ENCODE data around the gene BDKRB1. TPM values are rescaled to one million over a fixed set of nuclear protein-coding genes. Genes with fewer than 3 reads are reported as not detected.

BDKRB1 gene
- total and polyA plus RNA-seq, 2 donors (not counting 3 experiments of a cell fraction or from before 2014, with no cell fraction given) = not detected

DNA sequence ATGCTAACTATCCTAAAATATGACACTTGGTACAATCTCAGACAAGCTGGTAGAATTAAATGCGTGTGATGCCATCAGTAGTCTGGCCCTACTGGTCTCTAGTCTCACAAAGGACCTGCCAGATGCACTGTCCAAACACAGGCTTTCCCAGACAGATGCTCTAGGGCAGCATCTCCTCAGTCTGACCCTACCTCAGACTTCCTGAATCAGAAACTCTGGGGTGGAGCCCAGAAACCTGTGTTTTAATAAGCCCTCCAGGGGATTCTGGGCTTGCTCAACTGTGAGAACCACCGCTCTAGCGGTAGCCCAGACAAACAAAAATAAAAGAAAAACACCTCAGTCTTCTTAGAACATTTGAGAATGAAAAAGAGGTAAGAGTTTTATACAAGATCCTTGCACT, 48.0 kb downstream of the BDKRB1 start:
- Histone ChIP-seq H4K20me1 (replicated peaks; ENCODE audit: control insufficient read depth, extremely low read depth, insufficient read depth, low read length) (no peaks in the 10 kb centered on the region), H3K9me1 (replicated peaks; ENCODE audit: control insufficient read depth, extremely low read depth, insufficient read depth, low read length) (no peaks in the 10 kb centered on the region), H3K36me3 (ENCODE audit: control insufficient read depth in 2 of 2, extremely low read depth in 1 of 2, insufficient read depth in 2 of 2, low read length in 2 of 2) (peaks cover 0 to 3% of the 10 kb centered on the region in 2 experiments), H3K27ac (ENCODE audit: insufficient read depth, low read depth, low read length) (no peak overlapping the region), H2AFZ (ENCODE audit: low read depth, low read length) (no peak overlapping the region), H3K79me2 (ENCODE audit: control insufficient read depth, insufficient read depth, low read length) (no peaks in the 10 kb centered on the region), H3K4me2 (ENCODE audit: insufficient read depth, low read length) (no peak overlapping the region), H3K9me3 (replicated peaks; ENCODE audit: control insufficient read depth, insufficient read depth, low read length) (no peaks in the 10 kb centered on the region), H3K4me3 (replicated peaks in 1 of 3; ENCODE audit: insufficient read depth in 1 of 3, low read depth in 1 of 3, low read length in 3 of 3) (no peak overlapping the region), H3K4me1 (ENCODE audit: control insufficient read depth, extremely low read depth, insufficient read depth, low read length) (peaks cover 8% of the 10 kb centered on the region), H3K9ac (replicated peaks; ENCODE audit: extremely low read depth, insufficient read depth, low read length) (no peak overlapping the region), H3K27me3 (ENCODE audit: control insufficient read depth in 2 of 2, insufficient read depth in 2 of 2, low read length in 2 of 2) (no peaks in the 10 kb centered on the region)
- ChIA-PET CTCF (no interaction called here), POLR2A (no interaction called here)
- no peak for DNase-seq (ENCODE audit: low read depth, low spot score)
- BruUV-seq (replicated peaks) = no TSS peak
- intact Hi-C loops (cut with micrococcal nuclease) = no loop called here
- no peak for FAIRE-seq
- dilution Hi-C loops (cut with MboI; ENCODE audit: extremely low pct_ligation_motif_present, low sequenced_read_pairs) = no loop called here
- TF ChIP-seq FOS (IDR thresholded peaks at IDR 0.05; ENCODE audit: borderline replicate concordance, insufficient read depth, low read length) (no peak), EZH2 (IDR thresholded peaks at IDR 0.05; ENCODE audit: borderline replicate concordance, low read depth, low read length, severe bottlenecking) (no peak), MYC (IDR thresholded peaks at IDR 0.05; ENCODE audit: low read depth, low read length) (no peak), POLR2A (IDR thresholded peaks at IDR 0.05; ENCODE audit: low read depth, low read length) (no peak), GATA2 (IDR thresholded peaks at IDR 0.05; ENCODE audit: insufficient read depth, insufficient read length, low read depth, low read length) (no peak), POLR2AphosphoS5 (IDR thresholded peaks at IDR 0.05; ENCODE audit: insufficient read depth, low read depth, low read length) (no peak), JUN (IDR thresholded peaks at IDR 0.05; ENCODE audit: borderline replicate concordance, insufficient read depth, insufficient read length, low read depth) (no peak)
- TF ChIP-seq, protein P1, sequence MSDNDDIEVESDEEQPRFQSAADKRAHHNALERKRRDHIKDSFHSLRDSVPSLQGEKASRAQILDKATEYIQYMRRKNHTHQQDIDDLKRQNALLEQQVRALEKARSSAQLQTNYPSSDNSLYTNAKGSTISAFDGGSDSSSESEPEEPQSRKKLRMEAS (IDR thresholded peaks at IDR 0.05; ENCODE audit: insufficient read depth, insufficient read length) = no peak
- TF ChIP-seq, protein P2, sequence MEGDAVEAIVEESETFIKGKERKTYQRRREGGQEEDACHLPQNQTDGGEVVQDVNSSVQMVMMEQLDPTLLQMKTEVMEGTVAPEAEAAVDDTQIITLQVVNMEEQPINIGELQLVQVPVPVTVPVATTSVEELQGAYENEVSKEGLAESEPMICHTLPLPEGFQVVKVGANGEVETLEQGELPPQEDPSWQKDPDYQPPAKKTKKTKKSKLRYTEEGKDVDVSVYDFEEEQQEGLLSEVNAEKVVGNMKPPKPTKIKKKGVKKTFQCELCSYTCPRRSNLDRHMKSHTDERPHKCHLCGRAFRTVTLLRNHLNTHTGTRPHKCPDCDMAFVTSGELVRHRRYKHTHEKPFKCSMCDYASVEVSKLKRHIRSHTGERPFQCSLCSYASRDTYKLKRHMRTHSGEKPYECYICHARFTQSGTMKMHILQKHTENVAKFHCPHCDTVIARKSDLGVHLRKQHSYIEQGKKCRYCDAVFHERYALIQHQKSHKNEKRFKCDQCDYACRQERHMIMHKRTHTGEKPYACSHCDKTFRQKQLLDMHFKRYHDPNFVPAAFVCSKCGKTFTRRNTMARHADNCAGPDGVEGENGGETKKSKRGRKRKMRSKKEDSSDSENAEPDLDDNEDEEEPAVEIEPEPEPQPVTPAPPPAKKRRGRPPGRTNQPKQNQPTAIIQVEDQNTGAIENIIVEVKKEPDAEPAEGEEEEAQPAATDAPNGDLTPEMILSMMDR (IDR thresholded peaks at IDR 0.05; ENCODE audit: extremely low read depth in 1 of 2, insufficient read depth in 1 of 2, low read depth in 1 of 2, low read length in 2 of 2) = no peak
